Kasumi-1 (cell line): ENCODE data around the gene CPSF4L.
"Not testable (repeated sequence)": the region's sequence is repeated elsewhere in the genome, so short reads cannot be mapped to it uniquely, and the experiment has no call there.

Experiments used
- DNase-seq, 2 experiments: peaks; one replicate each; lab custom pipeline; 2025; lab: John Stamatoyannopoulos, UW

CPSF4L gene

GRCh38 chr17:73268582-73269328 lies 7.1 kb upstream of the CPSF4L start:
- DNase-seq: no peak

GRCh38 chr17:73267648-73268537 lies 6.2 kb upstream of the CPSF4L start:
- DNase-seq: no peak

- no peak for DNase-seq
Observed at GRCh38 chr17:73266796-73267195, 5.1 kb upstream of the CPSF4L start.

GRCh38 chr17:73265646-73266640 lies 4.3 kb upstream of the CPSF4L start:
- no peak for DNase-seq

GRCh38 chr17:73264448-73264847 lies 2.8 kb upstream of the CPSF4L start:
- not testable (repeated sequence) for DNase-seq

- DNase-seq: no peak
Observed at GRCh38 chr17:73262676-73263642, 1.3 kb upstream of the CPSF4L start.

- DNase-seq: no peak
Observed at GRCh38 chr17:73261952-73262675, 434 bp upstream of the CPSF4L start.

GRCh38 chr17:73257516-73257915 lies 4.2 kb downstream of the CPSF4L start:
- no peak for DNase-seq

GRCh38 chr17:73256220-73256619 lies 5.5 kb downstream of the CPSF4L start:
- DNase-seq: no peak

GRCh38 chr17:73255671-73256181 lies 6.0 kb downstream of the CPSF4L start:
- peak; percentile 39 to 61 for DNase-seq

GRCh38 chr17:73251871-73252270 lies 9.8 kb downstream of the CPSF4L start:
- no peak for DNase-seq

GRCh38 chr17:73250851-73251640 lies 10.6 kb downstream of the CPSF4L start:
- DNase-seq: no peak

- DNase-seq: no peak
Observed at GRCh38 chr17:73249700-73250099, 12.0 kb downstream of the CPSF4L start.

- DNase-seq: no peak
Observed at GRCh38 chr17:73248532-73248931, 13.1 kb downstream of the CPSF4L start.

- DNase-seq: no peak
Observed at GRCh38 chr17:73247726-73248125, 14.0 kb downstream of the CPSF4L start.

- no peak for DNase-seq
Observed at GRCh38 chr17:73240561-73240960, 21.1 kb downstream of the CPSF4L start.

- DNase-seq: no peak
Observed at GRCh38 chr17:73237714-73238113, 24.0 kb downstream of the CPSF4L start.

- no peak for DNase-seq
Observed at GRCh38 chr17:73234736-73235135, 26.9 kb downstream of the CPSF4L start.
